Endothelial cell of umbilical vein (primary cell): ENCODE measurements around the gene GTF3C6.

Experiments
- CTCF ChIP-seq, 2 donors: IDR thresholded peaks; 1 replicate in 1 of 2; 2 replicates in 1 of 2; pipeline ENCODE4 v1.5.1; 2011; ENCODE audit warnings: low read length in 2 of 2, mild to moderate bottlenecking in 2 of 2, moderate library complexity in 2 of 2, control low read depth in 1 of 2, inconsistent platforms in 1 of 2, low read depth in 1 of 2; ENCODE audit not compliant: insufficient read depth in 1 of 2; ENCODE audit errors: extremely low read depth in 1 of 2
- EZH2 ChIP-seq: IDR thresholded peaks from 2 replicates; pipeline ENCODE4 v1.6.1; 2012; ENCODE audit warnings: borderline replicate concordance, low read depth, mild to moderate bottlenecking, moderate library complexity, low read length, inconsistent platforms; ENCODE audit not compliant: severe bottlenecking
- FOS ChIP-seq: IDR thresholded peaks from 2 replicates; pipeline ENCODE4 v1.6.1; 2011; ENCODE audit warnings: mild to moderate bottlenecking, low read length, moderate library complexity, borderline replicate concordance; ENCODE audit not compliant: insufficient read depth
- JUN ChIP-seq: IDR thresholded peaks from 2 replicates; pipeline ENCODE4 v1.6.1; 2011; ENCODE audit warnings: borderline replicate concordance, low read depth; ENCODE audit not compliant: insufficient read length, insufficient read depth
- MAX ChIP-seq: IDR thresholded peaks from 2 replicates; pipeline ENCODE4 v1.6.1; 2011; ENCODE audit not compliant: insufficient read depth, insufficient read length
- POLR2A ChIP-seq: IDR thresholded peaks from 2 replicates; pipeline ENCODE4 v1.6.1; 2012; ENCODE audit warnings: low read depth, mild to moderate bottlenecking, control low read depth, low read length
- POLR2AphosphoS5 ChIP-seq: IDR thresholded peaks from 2 replicates; pipeline ENCODE4 v1.6.1; 2012; ENCODE audit warnings: low read depth, mild to moderate bottlenecking, control low read depth, low read length, moderate library complexity; ENCODE audit not compliant: insufficient read depth

- TF ChIP-seq POLR2AphosphoS5 (no peak), CTCF (IDR thresholded peaks at IDR 0.05; ENCODE audit: extremely low read depth in 1 of 2, insufficient read depth in 1 of 2, low read depth in 1 of 2, low read length in 2 of 2) (no peak), EZH2 (no peak), POLR2A (no peak), MAX (no peak), JUN (no peak), FOS (no peak)
Measured at GRCh38 chr6:110939429-110940200, 18.9 kb upstream of the GTF3C6 start.
